ENCODE measurements around the gene SLC38A8.

The SLC38A8 gene

DNA sequence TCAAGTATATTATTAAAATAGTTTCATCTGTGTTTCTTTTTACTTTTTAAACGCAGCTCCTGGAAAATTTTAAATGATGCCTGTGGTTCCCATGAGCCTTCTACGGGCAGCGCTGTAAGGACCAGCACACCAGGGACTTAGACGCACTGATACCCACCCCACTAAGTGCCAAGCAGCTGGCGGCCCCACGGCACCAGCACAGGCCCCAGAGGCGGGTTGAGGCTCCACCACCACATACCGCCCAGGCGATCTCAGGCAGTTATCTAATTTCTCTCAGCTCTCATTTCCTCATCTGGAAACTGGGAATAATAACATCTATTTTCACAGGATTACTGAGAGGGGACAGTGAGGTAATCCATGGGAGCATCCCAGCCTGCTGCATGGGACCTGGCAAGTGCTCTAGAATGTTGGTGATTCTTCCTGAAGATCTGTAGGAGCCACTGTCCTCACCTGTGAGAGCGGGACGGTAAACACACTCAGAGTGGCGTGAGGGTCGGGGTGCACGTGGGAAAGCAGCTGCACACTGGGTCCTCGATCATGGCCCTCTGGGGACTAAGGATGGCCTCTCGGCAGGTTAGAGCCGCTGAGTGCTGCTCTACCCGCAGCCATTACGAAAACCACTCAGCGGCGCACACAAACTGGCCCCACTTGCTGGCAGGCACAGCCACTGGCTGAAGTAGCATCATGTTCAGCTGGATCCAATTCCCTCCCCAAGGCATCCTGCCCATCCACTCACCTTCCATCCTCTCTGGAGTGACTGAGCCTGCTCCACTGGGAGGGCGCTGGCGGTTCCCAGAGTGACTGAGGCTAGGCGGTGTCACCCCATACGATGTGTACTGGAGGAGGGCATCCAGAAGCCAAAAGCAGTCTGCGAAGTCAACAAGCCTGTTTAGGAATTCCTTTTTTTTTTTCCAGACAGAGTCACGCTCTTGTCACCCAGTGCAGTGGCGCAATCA is 17.6 kb upstream of the SLC38A8 start:
- no peak for DNase-seq
- H3K27me3 Mint-ChIP-seq, result no peaks in the 10 kb centered on the region
- H3K4me1 Mint-ChIP-seq (ENCODE audit: low read depth), result peaks cover 5% of the 10 kb centered on the region
- H3K9me3 Mint-ChIP-seq, result no peaks in the 10 kb centered on the region
- H3K4me3 Mint-ChIP-seq, result no peak overlapping the region
- H3K27ac Mint-ChIP-seq, result no peak overlapping the region
- H3K36me3 Mint-ChIP-seq (ENCODE audit: low read depth), result peaks cover 97% of the 10 kb centered on the region

DNA sequence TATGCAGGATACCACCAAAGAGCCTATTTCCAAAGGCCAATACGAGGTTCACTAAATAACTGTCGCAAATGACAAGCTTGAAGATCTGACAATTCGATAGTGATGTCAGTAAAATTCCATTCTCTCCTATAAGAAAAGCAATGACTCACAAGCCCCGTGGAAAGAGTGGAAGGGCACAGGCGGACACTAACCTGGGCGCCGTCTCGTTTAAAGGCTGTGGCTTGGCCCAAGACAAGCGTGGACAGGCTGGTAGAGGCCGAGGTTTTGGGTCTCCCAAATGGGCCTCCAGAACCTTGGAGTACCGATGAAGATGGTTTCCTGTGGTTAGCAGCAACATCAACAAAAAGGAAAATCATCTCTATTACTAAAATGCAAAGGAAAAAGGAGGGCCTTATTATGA is 16.5 kb upstream of the SLC38A8 start:
- H3K36me3 Mint-ChIP-seq (ENCODE audit: low read depth), result peaks cover 97% of the 10 kb centered on the region
- no peaks in the 10 kb centered on the region for H3K9me3 Mint-ChIP-seq
- DNase-seq, result no peak
- H3K4me1 Mint-ChIP-seq (ENCODE audit: low read depth), result peaks cover 5% of the 10 kb centered on the region
- H3K4me3 Mint-ChIP-seq, result no peak overlapping the region
- H3K27ac Mint-ChIP-seq, result no peak overlapping the region
- no peaks in the 10 kb centered on the region for H3K27me3 Mint-ChIP-seq

DNA sequence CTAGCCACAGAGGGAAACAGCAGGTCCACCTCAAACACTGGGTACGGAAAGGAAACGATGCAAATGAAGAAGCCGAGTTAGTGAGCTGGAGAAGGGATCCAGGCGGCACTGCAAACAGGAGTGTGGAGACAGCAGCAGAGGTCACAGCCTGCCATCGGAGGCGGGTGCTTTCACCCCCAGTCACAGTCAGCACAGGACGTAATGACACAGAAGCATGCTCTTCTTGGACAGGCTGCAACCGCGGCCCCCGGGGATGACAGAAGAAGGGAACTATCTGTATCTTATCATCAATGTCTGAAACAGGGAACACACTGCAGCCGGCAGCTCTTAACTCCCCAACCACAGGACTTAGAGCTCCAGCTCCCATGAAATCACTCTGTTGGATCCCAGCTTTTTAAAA is 16.1 kb upstream of the SLC38A8 start:
- no peaks in the 10 kb centered on the region for H3K9me3 Mint-ChIP-seq
- H3K36me3 Mint-ChIP-seq (ENCODE audit: low read depth), result peaks cover 97% of the 10 kb centered on the region
- no peak overlapping the region for H3K27ac Mint-ChIP-seq
- no peak for DNase-seq
- no peak overlapping the region for H3K4me3 Mint-ChIP-seq
- H3K4me1 Mint-ChIP-seq (ENCODE audit: low read depth), result peaks cover 5% of the 10 kb centered on the region
- H3K27me3 Mint-ChIP-seq, result no peaks in the 10 kb centered on the region

DNA sequence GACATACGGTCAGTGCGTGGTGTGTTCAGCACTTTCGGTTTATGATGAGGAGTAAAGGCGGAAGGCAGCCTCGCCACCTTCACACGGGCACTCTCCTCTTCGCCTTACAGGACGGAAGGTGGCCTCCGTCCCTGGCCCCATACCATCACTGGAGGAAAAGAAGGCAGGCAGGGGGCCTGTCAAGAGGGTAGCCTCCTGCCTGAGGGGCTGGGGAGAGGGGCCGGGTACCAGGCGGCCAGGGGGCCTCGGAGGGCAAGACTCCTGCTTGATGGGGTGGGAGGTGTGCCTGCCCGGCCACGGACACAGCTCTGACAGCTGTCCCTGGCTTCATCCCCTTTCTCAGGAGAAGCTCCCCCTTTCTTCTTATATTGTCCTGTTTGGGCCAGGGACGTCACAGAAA is 15.6 kb upstream of the SLC38A8 start:
- DNase-seq, result peak; percentile 15
- Mint-ChIP-seq H3K4me1 (ENCODE audit: low read depth) (peaks cover 3% of the 10 kb centered on the region), H3K36me3 (ENCODE audit: low read depth) (peaks cover 97% of the 10 kb centered on the region), H3K27me3 (no peaks in the 10 kb centered on the region), H3K4me3 (no peak overlapping the region), H3K27ac (no peak overlapping the region), H3K9me3 (no peaks in the 10 kb centered on the region)

DNA sequence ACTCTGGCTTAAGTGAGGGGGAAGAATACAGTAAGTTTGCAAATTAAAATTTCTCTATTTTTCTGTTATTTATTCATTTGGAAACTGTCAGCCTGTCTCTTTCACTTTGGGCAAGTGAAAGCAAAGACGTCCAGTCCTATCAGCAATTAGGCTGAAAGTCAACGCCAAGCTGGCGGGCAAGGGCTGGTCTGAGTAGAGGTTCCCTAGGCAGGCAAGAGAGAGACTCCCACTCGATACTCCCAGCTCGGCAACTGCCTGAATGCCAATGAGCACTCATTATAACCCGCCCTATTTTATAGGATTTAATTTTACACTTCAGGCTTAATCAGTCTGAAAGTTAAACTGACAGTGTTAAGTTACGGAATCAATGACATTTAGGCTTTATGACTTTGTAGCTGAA is 14.3 kb upstream of the SLC38A8 start:
- Mint-ChIP-seq H3K4me3 (no peak overlapping the region), H3K9me3 (no peaks in the 10 kb centered on the region), H3K27me3 (no peaks in the 10 kb centered on the region), H3K36me3 (ENCODE audit: low read depth) (peaks cover 98% of the 10 kb centered on the region), H3K4me1 (ENCODE audit: low read depth) (no peaks in the 10 kb centered on the region), H3K27ac (no peak overlapping the region)
- DNase-seq, result no peak

DNA sequence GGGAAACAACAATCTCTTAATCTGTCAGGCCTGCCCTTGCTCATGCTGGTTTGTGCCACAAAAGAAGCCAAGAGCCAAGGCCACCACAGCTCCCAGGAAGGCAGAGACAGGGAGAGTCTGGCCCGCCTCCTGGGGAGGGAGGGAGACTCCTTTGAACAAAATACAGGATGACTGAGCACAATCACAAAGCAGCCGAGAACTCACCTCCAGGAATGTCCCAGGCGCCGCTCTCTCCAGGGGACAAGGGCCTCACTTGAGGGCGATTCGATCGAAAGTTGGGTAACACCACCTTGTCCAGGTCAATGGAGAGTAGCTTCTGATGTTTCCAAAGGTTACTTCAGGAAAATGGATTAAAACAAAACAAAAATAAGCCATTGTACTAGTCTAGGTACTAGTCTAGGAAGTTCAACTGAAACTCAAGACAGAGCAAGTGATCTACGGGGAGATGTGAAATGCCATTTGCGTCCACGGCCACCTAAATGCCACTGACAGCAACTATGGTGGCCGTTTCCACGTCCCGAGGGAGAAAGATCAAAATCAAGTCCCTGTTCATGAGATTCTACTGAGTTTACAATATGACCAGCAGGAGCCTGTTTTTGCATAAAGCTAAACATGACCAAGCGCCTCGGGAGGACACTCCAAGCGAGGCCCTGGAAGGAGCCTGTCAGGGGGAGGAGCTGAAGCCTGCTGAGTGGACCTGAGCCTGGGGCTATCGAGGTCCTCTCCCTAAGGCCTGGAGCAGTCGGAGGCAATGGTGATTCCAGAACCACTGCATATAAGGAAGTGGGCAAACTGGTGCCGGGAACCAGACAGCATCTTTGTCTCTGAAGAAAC is 13.4 kb upstream of the SLC38A8 start:
- Mint-ChIP-seq H3K27me3 (no peaks in the 10 kb centered on the region), H3K9me3 (no peaks in the 10 kb centered on the region), H3K4me1 (ENCODE audit: low read depth) (no peaks in the 10 kb centered on the region), H3K27ac (peak overlapping the region; percentile 4), H3K36me3 (ENCODE audit: low read depth) (peaks cover 90% of the 10 kb centered on the region), H3K4me3 (no peak overlapping the region)
- peak; percentile 20 for DNase-seq

DNA sequence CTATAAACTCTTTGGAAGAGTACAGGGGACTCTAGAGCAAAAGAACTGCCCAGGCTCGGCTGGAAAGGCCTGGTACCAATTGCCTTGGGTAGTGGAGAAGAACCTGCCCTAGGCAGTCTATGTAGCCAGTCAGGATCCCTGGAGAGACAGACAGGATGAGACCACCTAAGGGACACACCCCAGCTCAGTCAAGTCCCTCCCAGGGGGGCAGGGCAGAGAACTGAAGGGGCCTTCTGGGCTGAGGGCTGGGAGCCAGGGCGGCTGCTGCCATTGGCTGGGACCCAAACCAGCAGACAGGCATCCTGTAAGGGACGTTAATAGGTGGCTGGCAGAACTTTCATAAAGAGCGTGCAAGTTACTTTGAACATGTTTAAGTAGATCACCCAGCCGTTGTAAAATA is 12.8 kb upstream of the SLC38A8 start:
- Mint-ChIP-seq H3K27ac (no peak overlapping the region), H3K27me3 (no peaks in the 10 kb centered on the region), H3K4me3 (no peak overlapping the region), H3K36me3 (ENCODE audit: low read depth) (peaks cover 86% of the 10 kb centered on the region), H3K9me3 (no peaks in the 10 kb centered on the region), H3K4me1 (ENCODE audit: low read depth) (no peaks in the 10 kb centered on the region)
- DNase-seq, result peak; percentile 24

DNA sequence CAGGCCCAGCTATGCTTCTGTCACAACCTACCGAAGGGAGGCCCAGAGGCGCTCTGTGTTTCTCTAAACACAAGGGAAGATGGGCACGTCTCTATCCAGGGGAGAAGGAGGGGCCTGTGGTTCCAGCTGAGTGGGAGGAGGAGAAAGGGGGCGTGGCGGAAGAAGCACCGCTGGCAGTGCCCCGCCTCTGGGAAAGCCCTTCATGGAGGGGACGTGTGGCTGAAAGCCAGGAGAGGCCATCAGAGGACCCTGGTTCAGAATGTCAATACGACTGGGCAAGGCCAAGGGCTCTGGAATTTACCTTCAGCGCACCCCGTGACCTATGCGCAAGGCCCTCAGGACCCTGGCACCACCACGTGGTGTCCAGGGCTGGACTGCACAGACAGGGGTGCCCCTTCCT is 12.3 kb upstream of the SLC38A8 start:
- Mint-ChIP-seq H3K36me3 (ENCODE audit: low read depth) (peaks cover 86% of the 10 kb centered on the region), H3K27ac (no peak overlapping the region), H3K27me3 (no peaks in the 10 kb centered on the region), H3K4me1 (ENCODE audit: low read depth) (no peaks in the 10 kb centered on the region), H3K4me3 (no peak overlapping the region), H3K9me3 (no peaks in the 10 kb centered on the region)
- DNase-seq, result peak; percentile 17

DNA sequence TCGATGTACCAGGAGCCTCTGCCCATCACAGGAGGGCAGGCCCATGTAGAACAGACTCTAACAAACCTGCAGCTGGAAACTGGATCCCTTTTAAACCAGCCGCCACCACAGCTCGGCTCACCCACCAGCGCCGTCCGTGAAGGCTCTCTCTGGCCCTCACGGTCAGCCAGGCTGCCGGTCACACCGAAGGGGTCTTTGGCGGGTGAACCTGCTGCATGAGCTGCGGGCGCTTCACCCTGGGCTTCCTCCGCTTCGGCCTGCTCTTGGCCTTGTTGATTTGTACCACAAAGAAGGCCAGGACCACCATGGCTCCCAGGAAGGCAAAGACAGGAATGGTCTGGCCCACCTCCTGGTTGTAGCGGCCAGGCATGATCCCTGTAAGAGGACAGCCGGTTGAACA is 11.7 kb upstream of the SLC38A8 start:
- no peak overlapping the region for H3K27ac Mint-ChIP-seq
- no peaks in the 10 kb centered on the region for H3K9me3 Mint-ChIP-seq
- H3K4me3 Mint-ChIP-seq, result no peak overlapping the region
- no peaks in the 10 kb centered on the region for H3K4me1 Mint-ChIP-seq (ENCODE audit: low read depth)
- DNase-seq, result peak; percentile 20
- peaks cover 86% of the 10 kb centered on the region for H3K36me3 Mint-ChIP-seq (ENCODE audit: low read depth)
- H3K27me3 Mint-ChIP-seq, result no peaks in the 10 kb centered on the region

DNA sequence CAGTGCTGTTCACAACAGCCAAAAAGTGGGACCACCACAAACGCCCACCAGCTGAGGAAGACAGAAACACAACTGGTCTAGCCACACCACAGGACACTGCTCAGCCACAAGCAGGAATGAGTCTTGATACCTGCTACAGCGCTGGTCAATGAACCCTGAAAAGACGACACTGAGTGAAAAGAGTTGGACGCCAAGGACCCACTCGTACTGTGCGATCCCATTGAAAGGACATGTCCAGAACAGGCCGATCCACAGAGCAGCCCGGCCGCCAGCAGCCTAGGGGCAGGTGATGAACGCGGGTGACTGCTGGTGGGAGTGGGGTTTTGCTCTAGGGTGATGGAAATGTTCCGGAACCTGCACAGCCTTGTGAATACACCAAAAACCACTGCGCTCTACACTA is 10.6 kb upstream of the SLC38A8 start:
- Mint-ChIP-seq H3K36me3 (ENCODE audit: low read depth) (peaks cover 82% of the 10 kb centered on the region), H3K27ac (no peak overlapping the region), H3K4me3 (no peak overlapping the region), H3K9me3 (no peaks in the 10 kb centered on the region), H3K4me1 (ENCODE audit: low read depth) (no peaks in the 10 kb centered on the region), H3K27me3 (no peaks in the 10 kb centered on the region)
- peak; percentile 12 for DNase-seq

DNA sequence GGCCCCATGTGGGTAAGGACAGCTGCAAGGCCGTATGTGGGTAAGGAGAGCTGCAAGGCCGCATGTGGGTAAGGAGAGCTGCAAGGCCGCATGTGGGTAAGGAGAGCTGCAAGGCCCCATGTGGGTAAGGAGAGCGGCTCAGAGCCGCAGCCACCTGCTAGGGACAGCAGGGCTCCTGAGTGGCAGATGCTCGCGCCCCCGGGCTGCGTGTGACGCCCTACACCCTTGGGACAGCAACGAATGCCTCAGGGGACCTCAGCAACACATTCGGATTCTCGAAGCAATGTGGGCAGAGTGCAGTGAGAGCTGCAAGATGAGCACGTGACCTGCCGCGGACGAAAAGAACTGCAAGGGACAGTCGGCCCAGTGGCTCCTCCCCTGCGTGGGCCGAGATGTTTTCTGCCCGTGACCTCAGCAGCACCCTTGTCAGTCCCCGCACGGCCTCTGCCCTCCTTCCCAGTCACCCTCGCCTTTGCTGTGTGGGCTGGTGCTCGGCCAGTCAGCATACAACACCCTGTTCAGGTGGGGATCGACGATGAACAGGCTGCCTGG is 9.6 kb upstream of the SLC38A8 start:
- H3K36me3 Mint-ChIP-seq (ENCODE audit: low read depth), result peaks cover 74% of the 10 kb centered on the region

DNA sequence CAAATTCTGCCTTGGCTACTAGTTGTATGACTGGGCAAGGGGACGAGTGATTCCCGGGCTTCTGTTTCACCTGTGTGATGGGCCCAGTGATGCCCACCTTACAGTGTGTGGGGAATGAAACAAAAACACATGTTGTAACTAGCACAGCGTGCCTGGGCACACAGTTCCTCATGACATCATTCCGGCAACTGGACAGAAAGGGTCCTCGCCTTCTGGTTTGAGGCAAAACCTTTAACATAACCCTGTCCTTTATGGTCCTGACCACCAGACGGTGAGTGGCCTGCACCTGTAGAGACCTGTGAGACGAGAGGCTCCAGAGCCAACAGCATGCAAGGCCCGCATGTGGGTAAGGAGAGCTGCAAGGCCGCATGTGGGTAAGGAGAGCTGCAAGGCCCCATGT is 7.7 kb upstream of the SLC38A8 start:
- Mint-ChIP-seq H3K36me3 (ENCODE audit: low read depth) (peaks cover 56% of the 10 kb centered on the region), H3K4me3 (no peak overlapping the region), H3K27me3 (no peaks in the 10 kb centered on the region), H3K27ac (no peak overlapping the region), H3K9me3 (no peaks in the 10 kb centered on the region), H3K4me1 (ENCODE audit: low read depth) (no peaks in the 10 kb centered on the region)
- no peak for DNase-seq

More for the DNA sequence above, 9.6 kb upstream of the SLC38A8 start:
- Mint-ChIP-seq H3K9me3 (no peaks in the 10 kb centered on the region), H3K27me3 (no peaks in the 10 kb centered on the region), H3K4me3 (no peak overlapping the region), H3K4me1 (ENCODE audit: low read depth) (no peaks in the 10 kb centered on the region), H3K27ac (no peak overlapping the region)
- DNase-seq, result peak; percentile 14

DNA sequence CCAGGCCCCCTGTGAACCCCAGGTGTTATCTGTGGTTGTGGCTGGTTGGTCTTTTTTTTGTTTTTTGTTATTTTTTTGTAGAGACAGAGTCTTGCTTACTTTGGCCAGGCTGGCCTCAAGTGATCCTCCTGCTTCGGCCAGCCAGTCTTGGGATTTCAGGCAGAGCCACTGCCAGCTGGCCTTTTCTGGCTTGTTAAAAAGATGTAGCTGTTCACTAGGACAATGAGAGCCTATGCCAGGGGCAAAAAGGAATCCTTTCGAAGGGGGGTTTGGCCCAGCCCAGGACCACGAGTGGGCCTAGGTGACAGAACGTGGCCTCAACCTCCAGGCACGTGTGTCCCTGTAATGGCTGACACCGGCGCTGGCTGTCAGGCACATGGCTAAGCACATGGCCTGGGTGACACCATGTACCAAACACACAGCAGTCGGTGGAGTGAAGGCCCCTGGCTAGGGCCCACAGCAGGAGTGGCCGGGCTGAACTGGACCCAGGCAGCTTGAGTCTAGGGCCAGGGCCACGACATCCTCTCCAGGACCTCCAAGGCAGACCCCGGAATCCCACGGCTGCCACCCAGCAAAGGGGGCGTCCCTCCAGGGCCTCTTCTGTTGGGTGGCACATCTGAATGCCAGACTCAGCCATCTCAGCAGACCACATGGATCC is 6.9 kb upstream of the SLC38A8 start:
- Mint-ChIP-seq H3K36me3 (ENCODE audit: low read depth) (peaks cover 49% of the 10 kb centered on the region), H3K4me3 (no peak overlapping the region), H3K27me3 (peaks cover 6% of the 10 kb centered on the region), H3K4me1 (ENCODE audit: low read depth) (no peaks in the 10 kb centered on the region), H3K9me3 (no peaks in the 10 kb centered on the region), H3K27ac (no peak overlapping the region)
- no peak for DNase-seq

DNA sequence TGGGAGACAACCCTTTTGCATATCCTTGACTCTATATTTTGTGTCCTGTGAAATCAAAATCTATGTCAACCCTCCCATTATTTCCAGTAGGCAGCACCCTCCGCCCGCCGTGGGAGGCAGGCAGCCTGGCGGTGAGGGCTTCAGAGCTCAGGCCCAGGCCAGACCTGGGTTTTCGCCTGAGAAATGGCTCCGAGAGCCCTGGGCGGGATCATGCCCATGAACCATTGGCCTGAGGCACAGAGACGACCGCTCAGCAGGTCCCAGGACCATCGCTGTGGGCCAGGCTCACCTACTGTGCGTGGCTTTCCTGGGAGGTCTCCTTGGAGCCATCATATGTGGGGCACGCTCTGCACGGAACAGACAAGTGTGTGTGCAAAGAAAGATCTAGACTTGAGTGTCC is 6.3 kb upstream of the SLC38A8 start:
- no peak overlapping the region for H3K27ac Mint-ChIP-seq
- no peak overlapping the region for H3K4me3 Mint-ChIP-seq
- peaks cover 1% of the 10 kb centered on the region for H3K4me1 Mint-ChIP-seq (ENCODE audit: low read depth)
- H3K36me3 Mint-ChIP-seq (ENCODE audit: low read depth), result peaks cover 42% of the 10 kb centered on the region
- H3K9me3 Mint-ChIP-seq, result no peaks in the 10 kb centered on the region
- H3K27me3 Mint-ChIP-seq, result peaks cover 13% of the 10 kb centered on the region
- DNase-seq, result no peak

Measured in activated T-cell treated with anti-CD3 and anti-CD28 coated beads, Interleukin-2, amount 50 U/mL, for 24 hours (primary cell).